Activated naive CD4-positive, alpha-beta T cell treated with anti-CD3 and anti-CD28 coated beads, Interleukin-2, amount 50 U/mL, for 72 hours (primary cell): ENCODE data around the gene IRS4. TPM values are rescaled to one million over a fixed set of nuclear protein-coding genes. Genes with fewer than 3 reads are reported as not detected.

Source experiments
- ATAC-seq, 2 donors: fragments of 150-1000 bp; cut with Tn5 transposase; 2 replicates each; pipeline ENCODE4 v1.10.0; 2021; ENCODE audit warnings: mild to moderate bottlenecking in 2 of 2, moderate library complexity in 2 of 2
- DNase-seq, 2 donors: peaks; one replicate each; pipeline ENCODE4 v3.0.0; 2021 to 2022; ENCODE audit warnings: low spot score in 2 of 2
- H3K27ac Mint-ChIP-seq, 2 donors: one replicate each; pipeline ENCODE4 v1.8.0; 2022; ENCODE audit warnings: mild to moderate bottlenecking in 2 of 2, mixed read lengths in 2 of 2
- H3K36me3 Mint-ChIP-seq, 2 donors: one replicate each; pipeline ENCODE4 v1.8.0; 2022; ENCODE audit warnings: mixed read lengths in 2 of 2
- H3K9me3 Mint-ChIP-seq, 2 donors: one replicate each; pipeline ENCODE4 v1.8.0; 2022; ENCODE audit warnings: mixed read lengths in 2 of 2
- total RNA-seq, 2 donors: library from RNA; stranded (reverse); gene quantifications; one replicate each; pipeline ENCODE4 v1.2.3, GENCODE V29; 2022

Gene IRS4
- total RNA-seq, 2 donors from 2014 or later = not detected

DNA sequence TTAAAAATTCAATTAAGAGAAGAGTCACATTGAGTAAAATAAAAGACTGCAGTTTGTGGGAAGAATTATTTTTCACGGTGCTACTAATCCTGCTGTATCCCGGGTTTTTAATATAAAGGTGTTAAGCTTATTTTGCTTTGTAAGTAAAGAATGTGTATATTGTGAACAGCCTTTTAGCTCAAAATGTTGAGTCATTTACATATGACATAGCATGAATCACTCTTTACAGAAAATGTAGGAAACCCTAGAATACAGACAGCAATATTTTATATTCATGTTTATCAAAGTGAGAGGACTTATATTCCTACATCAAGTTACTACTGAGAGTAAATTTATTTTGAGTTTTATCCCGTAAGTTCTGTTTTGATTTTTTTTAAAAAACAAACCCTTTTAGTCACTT lies 39.7 kb downstream of the IRS4 start:
- Mint-ChIP-seq H3K36me3 (no peaks in the 10 kb centered on the region), H3K9me3 (no peaks in the 10 kb centered on the region), H3K27ac (no peak overlapping the region)
- DNase-seq (no peak), ATAC-seq (no peak)
